OCI-LY3 (cell line): ENCODE measurements around the gene DCAKD.

ENCODE experiments used
- H2AFZ ChIP-seq: fragments of 200-600, 300-600 bp; shearing (Covaris generic); 2 replicates; pipeline ENCODE4 v1.6.0; 2014; ENCODE audit warnings: antibody characterized with exemption, low read depth, low read length
- H3K27ac ChIP-seq: fragments of 200-600, 300-600 bp; sonication (generic); 2 replicates; pipeline ENCODE4 v1.5.1; 2014; ENCODE audit warnings: mild to moderate bottlenecking, low read length, moderate library complexity, mixed read lengths
- H3K27me3 ChIP-seq: fragments of 200-600, 300-600 bp; sonication (generic); 2 replicates; pipeline ENCODE4 v1.6.1; 2014; ENCODE audit warnings: low read depth, low read length, mixed read lengths
- H3K36me3 ChIP-seq: fragments of 200-600, 300-600 bp; sonication (generic); replicated peaks from 2 replicates; pipeline ENCODE3; 2014; ENCODE audit warnings: low read depth, low read length, mixed read lengths
- H3K4me1 ChIP-seq: fragments of 300-600, 200-600 bp; sonication (generic); 2 replicates; pipeline ENCODE4 v1.6.1; 2014; ENCODE audit warnings: low read length, mixed read lengths
- H3K4me2 ChIP-seq: fragments of 200-600, 300-600 bp; sonication (generic); 2 replicates; pipeline ENCODE4 v1.6.1; 2014; ENCODE audit warnings: low read length, mixed read lengths
- H3K4me3 ChIP-seq: fragments of 300-600, 200-600 bp; sonication (generic); 2 replicates; pipeline ENCODE4 v1.5.1; 2014; ENCODE audit warnings: antibody characterized with exemption, mild to moderate bottlenecking, low read length, moderate library complexity
- H3K79me2 ChIP-seq: fragments of 300-600, 200-600 bp; shearing (Covaris generic); 2 replicates; pipeline ENCODE4 v1.6.1; 2014; ENCODE audit warnings: mild to moderate bottlenecking, low read length, mixed read lengths
- H3K9ac ChIP-seq: fragments of 300-600, 200-600 bp; shearing (Covaris generic); 2 replicates; pipeline ENCODE4 v1.6.0; 2014; ENCODE audit warnings: mild to moderate bottlenecking, low read length, moderate library complexity
- H3K9me3 ChIP-seq: fragments of 200-600, 300-600 bp; shearing (Covaris generic); 2 replicates; pipeline ENCODE4 v1.6.1; 2014; ENCODE audit warnings: low read length, mixed read lengths; ENCODE audit not compliant: insufficient read depth
- H4K20me1 ChIP-seq: fragments of 200-600, 300-600 bp; sonication (generic); 2 replicates; pipeline ENCODE4 v1.6.1; 2016; ENCODE audit warnings: low read length, mixed read lengths; ENCODE audit not compliant: insufficient read depth
- CTCF ChIP-seq: fragments of 200-600, 300-600 bp; sonication (generic); IDR thresholded peaks from 2 replicates; pipeline ENCODE4 v1.5.1; 2014; ENCODE audit warnings: antibody characterized with exemption, low read length, low read depth
- EZH2phosphoT487 ChIP-seq: fragments of 200-600 bp; shearing (Covaris generic); IDR thresholded peaks from 2 replicates; pipeline ENCODE4 v1.6.1; 2018; ENCODE audit warnings: antibody characterized with exemption, mixed run types, low read depth

The DCAKD gene

GRCh38 chr17:45048795-45049563 is 2.5 kb downstream of the DCAKD start:
- Histone ChIP-seq H3K4me3 (no peak overlapping the region), H2AFZ (no peak overlapping the region), H3K4me2 (no peak overlapping the region), H3K4me1 (peaks cover 11% of the 10 kb centered on the region), H4K20me1 (no peaks in the 10 kb centered on the region), H3K9me3 (no peaks in the 10 kb centered on the region), H3K9ac (no peak overlapping the region), H3K27ac (no peak overlapping the region), H3K36me3 (no peaks in the 10 kb centered on the region), H3K27me3 (no peaks in the 10 kb centered on the region), H3K79me2 (peaks cover 21% of the 10 kb centered on the region)
- TF ChIP-seq EZH2phosphoT487, result no peak
- no peak for TF ChIP-seq CTCF

GRCh38 chr17:45046537-45047125 is 4.8 kb downstream of the DCAKD start:
- H3K4me3 ChIP-seq, result no peak overlapping the region
- no peak overlapping the region for H3K27ac ChIP-seq
- no peak overlapping the region for H3K4me2 ChIP-seq
- H3K9me3 ChIP-seq, result no peaks in the 10 kb centered on the region
- no peaks in the 10 kb centered on the region for H3K36me3 ChIP-seq
- peaks cover 12% of the 10 kb centered on the region for H3K4me1 ChIP-seq
- peaks cover 21% of the 10 kb centered on the region for H3K79me2 ChIP-seq
- H2AFZ ChIP-seq, result no peak overlapping the region
- no peak for TF ChIP-seq EZH2phosphoT487
- no peak for TF ChIP-seq CTCF
- H4K20me1 ChIP-seq, result no peaks in the 10 kb centered on the region
- H3K9ac ChIP-seq, result no peak overlapping the region
- H3K27me3 ChIP-seq, result no peaks in the 10 kb centered on the region

GRCh38 chr17:45043813-45044540 is 7.5 kb downstream of the DCAKD start:
- Histone ChIP-seq H2AFZ (no peak overlapping the region), H3K9me3 (no peaks in the 10 kb centered on the region), H4K20me1 (no peaks in the 10 kb centered on the region), H3K79me2 (peaks cover 5% of the 10 kb centered on the region), H3K9ac (no peak overlapping the region), H3K4me1 (peaks cover 11% of the 10 kb centered on the region), H3K4me3 (no peak overlapping the region), H3K27ac (no peak overlapping the region), H3K36me3 (no peaks in the 10 kb centered on the region), H3K4me2 (no peak overlapping the region), H3K27me3 (no peaks in the 10 kb centered on the region)
- TF ChIP-seq CTCF, result no peak
- no peak for TF ChIP-seq EZH2phosphoT487

GRCh38 chr17:45042346-45043120 is 8.9 kb downstream of the DCAKD start:
- H3K9ac ChIP-seq, result no peak overlapping the region
- no peaks in the 10 kb centered on the region for H3K27me3 ChIP-seq
- no peak overlapping the region for H2AFZ ChIP-seq
- TF ChIP-seq CTCF, result no peak
- TF ChIP-seq EZH2phosphoT487, result no peak
- no peak overlapping the region for H3K4me2 ChIP-seq
- no peaks in the 10 kb centered on the region for H4K20me1 ChIP-seq
- no peak overlapping the region for H3K4me3 ChIP-seq
- H3K79me2 ChIP-seq, result no peaks in the 10 kb centered on the region
- peaks cover 11% of the 10 kb centered on the region for H3K4me1 ChIP-seq
- H3K36me3 ChIP-seq, result no peaks in the 10 kb centered on the region
- H3K9me3 ChIP-seq, result no peaks in the 10 kb centered on the region
- H3K27ac ChIP-seq, result no peak overlapping the region
